HCT116 (cell line): ENCODE results near the gene NCBP3.

Source experiments
- CEBPB ChIP-seq: IDR thresholded peaks from 2 replicates; pipeline ENCODE4 v1.6.1; 2012; ENCODE audit warnings: low read depth
- CTCF ChIP-seq, 3 experiments: fragments of 200-600 bp in 1 of 3; sonication (generic) in 1 of 3; IDR thresholded peaks in 2 of 3; conservative IDR thresholded peaks in 1 of 3; 2 replicates each; pipeline ENCODE4 v1.5.1; 2012 to 2017; ENCODE audit warnings: low read depth in 2 of 3, low read length in 2 of 3, antibody characterized with exemption in 1 of 3, borderline replicate concordance in 1 of 3, control low read depth in 1 of 3, mild to moderate bottlenecking in 1 of 3, mixed read lengths in 1 of 3, mixed run types in 1 of 3, moderate library complexity in 1 of 3; ENCODE audit not compliant: insufficient read depth in 1 of 3
- EGR1 ChIP-seq: IDR thresholded peaks from 2 replicates; pipeline ENCODE4 v1.6.1; 2012; ENCODE audit warnings: low read depth
- EZH2 ChIP-seq: fragments of 200-600 bp; sonication (generic); IDR thresholded peaks from 2 replicates; pipeline ENCODE4 v1.6.1; 2017; ENCODE audit warnings: antibody characterized with exemption, mixed run types
- EZH2phosphoT487 ChIP-seq: fragments of 200-600 bp; IDR thresholded peaks from 2 replicates; pipeline ENCODE4 v1.6.1; 2018; ENCODE audit warnings: antibody characterized with exemption, borderline replicate concordance
- JUND ChIP-seq: IDR thresholded peaks from 2 replicates; pipeline ENCODE4 v1.6.1; 2012
- POLR2A ChIP-seq: IDR thresholded peaks from 2 replicates; pipeline ENCODE4 v1.7.0; 2011; ENCODE audit warnings: borderline replicate concordance; ENCODE audit not compliant: insufficient read depth, insufficient read length; ENCODE audit errors: extremely low read depth
- POLR2AphosphoS5 ChIP-seq: IDR thresholded peaks from 2 replicates; pipeline ENCODE4 v1.6.1; 2011; ENCODE audit warnings: mild to moderate bottlenecking, low read depth, low read length, moderate library complexity
- RAD21 ChIP-seq: IDR thresholded peaks from 2 replicates; pipeline ENCODE4 v1.6.1; 2012; ENCODE audit warnings: low read depth, mild to moderate bottlenecking
- SIN3A ChIP-seq: IDR thresholded peaks from 2 replicates; pipeline ENCODE4 v1.6.1; 2012; ENCODE audit warnings: low read depth
- ZFX ChIP-seq: fragments of 450-650 bp; IDR thresholded peaks from 2 replicates; pipeline ENCODE4 v1.6.1; 2017

- TF ChIP-seq CTCF (IDR thresholded peaks at IDR 0.05 in 2 of 3, conservative IDR thresholded peaks at IDR 0.05 in 1 of 3; ENCODE audit: borderline replicate concordance in 1 of 3, insufficient read depth in 1 of 3, low read depth in 2 of 3, low read length in 2 of 3), result no peak
- TF ChIP-seq POLR2A, result no peak
- TF ChIP-seq RAD21, result no peak
- TF ChIP-seq EZH2, result no peak
- TF ChIP-seq EZH2phosphoT487, result no peak
- TF ChIP-seq ZFX, result no peak
- TF ChIP-seq POLR2AphosphoS5, result no peak
- TF ChIP-seq CEBPB, result no peak
- TF ChIP-seq SIN3A, result no peak
- no peak for TF ChIP-seq EGR1
- no peak for TF ChIP-seq JUND
These were observed 5.5 kb upstream of the NCBP3 start for GRCh38 chr17:3851461-3852100.
